HEK293 (cell line): ENCODE results near the gene FRG2.

Experiments
- CTCF ChIA-PET: fragments of 350-600 bp; formaldehyde crosslinking; extraction: SDS; loops from one replicate; lab custom pipeline; 2021; ENCODE audit warnings: antibody characterized with exemption; lab: Yijun Ruan, JAX
- POLR2A ChIA-PET: fragments of 300-600 bp; formaldehyde crosslinking; extraction: SDS; loops from one replicate; lab custom pipeline; 2020; ENCODE audit warnings: antibody characterized with exemption, inconsistent platforms; lab: Yijun Ruan, JAX
- H3K27ac ChIP-seq: fragments of 200-500 bp; sonication (Bioruptor generic); 2 replicates; pipeline ENCODE4 v1.5.1; 2014; ENCODE audit warnings: low read depth, low read length, control low read depth, inconsistent platforms; ENCODE audit errors: extremely low read depth
- H3K36me3 ChIP-seq, 2 experiments: fragments of 200-500 bp in 1 of 2; sonication (Bioruptor generic) in 1 of 2; 1 replicate in 1 of 2; 2 replicates in 1 of 2; pipeline ENCODE4 v1.5.1; 2014 to 2017; ENCODE audit warnings: inconsistent platforms in 2 of 2, low read length in 2 of 2; ENCODE audit not compliant: control insufficient read depth in 2 of 2, insufficient read depth in 1 of 2
- H3K4me1 ChIP-seq: fragments of 200-500 bp; sonication (Bioruptor generic); 2 replicates; pipeline ENCODE4 v1.5.1; 2014; ENCODE audit warnings: mild to moderate bottlenecking, low read length, inconsistent platforms; ENCODE audit not compliant: control insufficient read depth, insufficient read depth
- H3K4me3 ChIP-seq: 2 replicates; pipeline ENCODE4 v1.5.1; 2011; ENCODE audit warnings: low read depth, mild to moderate bottlenecking, control low read depth, low read length, moderate library complexity
- H3K9me3 ChIP-seq: fragments of 200-500 bp; sonication (Bioruptor generic); 2 replicates; pipeline ENCODE4 v1.5.1; 2014; ENCODE audit warnings: low read depth, low read length, inconsistent platforms; ENCODE audit not compliant: control insufficient read depth, insufficient read depth
- KLF1 ChIP-seq: fragments of 450-650 bp; formaldehyde crosslinking; IDR thresholded peaks from 2 replicates; pipeline ENCODE4 v1.5.1; 2016; ENCODE audit warnings: missing biosample characterization, missing genetic modification characterization
- KLF9 ChIP-seq: fragments of 450-650 bp; formaldehyde crosslinking; IDR thresholded peaks from 2 replicates; pipeline ENCODE4 v1.5.1; 2016; ENCODE audit warnings: missing biosample characterization, missing genetic modification characterization, low read depth
- MZF1 ChIP-seq: fragments of 450-650 bp; formaldehyde crosslinking; IDR thresholded peaks from 2 replicates; pipeline ENCODE4 v1.5.1; 2017; ENCODE audit warnings: missing biosample characterization, missing genetic modification characterization, borderline replicate concordance
- OVOL3 ChIP-seq: fragments of 450-650 bp; formaldehyde crosslinking; IDR thresholded peaks from 2 replicates; pipeline ENCODE4 v1.5.1; 2016; ENCODE audit warnings: missing biosample characterization, missing genetic modification characterization
- RBAK ChIP-seq: fragments of 450-650 bp; formaldehyde crosslinking; IDR thresholded peaks from 2 replicates; pipeline ENCODE4 v1.5.1; 2016; ENCODE audit warnings: missing biosample characterization, missing genetic modification characterization
- SCRT2 ChIP-seq: fragments of 450-650 bp; formaldehyde crosslinking; IDR thresholded peaks from 2 replicates; pipeline ENCODE4 v1.5.1; 2016; ENCODE audit warnings: missing biosample characterization, missing genetic modification characterization
- WT1 ChIP-seq: fragments of 450-650 bp; formaldehyde crosslinking; IDR thresholded peaks from 2 replicates; pipeline ENCODE4 v1.5.1; 2016; ENCODE audit warnings: missing biosample characterization, missing genetic modification characterization
- YY1 ChIP-seq: fragments of 450-650 bp; formaldehyde crosslinking; IDR thresholded peaks from 2 replicates; pipeline ENCODE4 v1.5.1; 2018; ENCODE audit warnings: missing biosample characterization, missing genetic modification characterization
- ZBTB17 ChIP-seq: fragments of 450-650 bp; formaldehyde crosslinking; IDR thresholded peaks from 2 replicates; pipeline ENCODE4 v1.5.1; 2016; ENCODE audit warnings: missing biosample characterization, missing genetic modification characterization
- ZEB2 ChIP-seq: fragments of 450-650 bp; formaldehyde crosslinking; IDR thresholded peaks from 2 replicates; pipeline ENCODE4 v1.5.1; 2016; ENCODE audit warnings: missing biosample characterization, missing genetic modification characterization
- ZFP69B ChIP-seq: fragments of 450-650 bp; formaldehyde crosslinking; IDR thresholded peaks from 2 replicates; pipeline ENCODE4 v1.5.1; 2016; ENCODE audit warnings: missing biosample characterization, missing genetic modification characterization
- ZIC2 ChIP-seq: fragments of 450-650 bp; formaldehyde crosslinking; IDR thresholded peaks from 2 replicates; pipeline ENCODE4 v1.5.1; 2016; ENCODE audit warnings: missing biosample characterization, missing genetic modification characterization
- ZNF146 ChIP-seq: fragments of 450-650 bp; formaldehyde crosslinking; IDR thresholded peaks from 2 replicates; pipeline ENCODE4 v1.5.1; 2016; ENCODE audit warnings: missing biosample characterization, missing genetic modification characterization
- ZNF510 ChIP-seq: fragments of 450-650 bp; formaldehyde crosslinking; IDR thresholded peaks from 2 replicates; pipeline ENCODE4 v1.5.1; 2018; ENCODE audit warnings: mild to moderate bottlenecking, missing genetic modification characterization, missing biosample characterization; ENCODE audit not compliant: insufficient replicate concordance
- ZNF521 ChIP-seq: fragments of 450-650 bp; formaldehyde crosslinking; IDR thresholded peaks from 2 replicates; pipeline ENCODE4 v1.5.1; 2017; ENCODE audit warnings: missing biosample characterization, mild to moderate bottlenecking, missing genetic modification characterization
- ZNF529 ChIP-seq: fragments of 450-650 bp; formaldehyde crosslinking; IDR thresholded peaks from 2 replicates; pipeline ENCODE4 v1.5.1; 2017; ENCODE audit warnings: missing genetic modification characterization, missing biosample characterization; ENCODE audit not compliant: insufficient replicate concordance
- ZNF530 ChIP-seq: fragments of 450-650 bp; formaldehyde crosslinking; IDR thresholded peaks from 2 replicates; pipeline ENCODE4 v1.5.1; 2016; ENCODE audit warnings: low read depth, missing biosample characterization, missing genetic modification characterization
- ZNF548 ChIP-seq: fragments of 450-650 bp; formaldehyde crosslinking; IDR thresholded peaks from 2 replicates; pipeline ENCODE4 v1.5.1; 2016; ENCODE audit warnings: missing biosample characterization, missing genetic modification characterization
- ZNF549 ChIP-seq: fragments of 450-650 bp; IDR thresholded peaks from 2 replicates; pipeline ENCODE4 v1.5.1; 2018; ENCODE audit warnings: missing biosample characterization, missing genetic modification characterization, mild to moderate bottlenecking, inconsistent platforms, moderate library complexity
- ZNF555 ChIP-seq: fragments of 450-650 bp; formaldehyde crosslinking; conservative IDR thresholded peaks from 2 replicates; pipeline ENCODE4 v1.5.1; 2017; ENCODE audit warnings: missing biosample characterization, mild to moderate bottlenecking, missing genetic modification characterization, inconsistent platforms
- ZNF596 ChIP-seq: fragments of 450-650 bp; IDR thresholded peaks from 2 replicates; pipeline ENCODE4 v1.5.0; 2018; ENCODE audit warnings: missing biosample characterization, mild to moderate bottlenecking, missing genetic modification characterization, moderate library complexity
- ZNF621 ChIP-seq: fragments of 450-650 bp; formaldehyde crosslinking; IDR thresholded peaks from 2 replicates; pipeline ENCODE4 v1.5.1; 2017; ENCODE audit warnings: missing biosample characterization, missing genetic modification characterization
- ZNF623 ChIP-seq: fragments of 450-650 bp; formaldehyde crosslinking; IDR thresholded peaks from 2 replicates; pipeline ENCODE4 v1.5.1; 2016; ENCODE audit warnings: missing biosample characterization, missing genetic modification characterization
- ZNF654 ChIP-seq: fragments of 450-650 bp; formaldehyde crosslinking; IDR thresholded peaks from 2 replicates; pipeline ENCODE4 v1.5.1; 2016; ENCODE audit warnings: low read depth, missing biosample characterization, missing genetic modification characterization
- ZNF664 ChIP-seq: fragments of 450-650 bp; formaldehyde crosslinking; IDR thresholded peaks from 2 replicates; pipeline ENCODE4 v1.5.1; 2016; ENCODE audit warnings: missing biosample characterization, missing genetic modification characterization
- ZNF76 ChIP-seq: fragments of 450-650 bp; formaldehyde crosslinking; IDR thresholded peaks from 2 replicates; pipeline ENCODE4; 2016; ENCODE audit warnings: low read depth, missing biosample characterization, missing genetic modification characterization, borderline replicate concordance
- ZSCAN16 ChIP-seq: fragments of 450-650 bp; formaldehyde crosslinking; IDR thresholded peaks from 2 replicates; pipeline ENCODE4 v1.5.1; 2016; ENCODE audit warnings: missing biosample characterization, missing genetic modification characterization
- TF ChIP-seq, protein P1 (sequence below): fragments of 450-650 bp; formaldehyde crosslinking; IDR thresholded peaks from 2 replicates; pipeline ENCODE4 v1.5.1; 2016; ENCODE audit warnings: missing biosample characterization, missing genetic modification characterization
- TF ChIP-seq, protein P2 (sequence below): fragments of 450-650 bp; IDR thresholded peaks from 2 replicates; pipeline ENCODE4 v1.5.1; 2018; ENCODE audit warnings: missing biosample characterization, missing genetic modification characterization
- TF ChIP-seq, protein P3 (sequence below): fragments of 450-650 bp; formaldehyde crosslinking; IDR thresholded peaks from 2 replicates; pipeline ENCODE4 v1.5.1; 2017; ENCODE audit warnings: missing biosample characterization, missing genetic modification characterization

Gene FRG2

DNA sequence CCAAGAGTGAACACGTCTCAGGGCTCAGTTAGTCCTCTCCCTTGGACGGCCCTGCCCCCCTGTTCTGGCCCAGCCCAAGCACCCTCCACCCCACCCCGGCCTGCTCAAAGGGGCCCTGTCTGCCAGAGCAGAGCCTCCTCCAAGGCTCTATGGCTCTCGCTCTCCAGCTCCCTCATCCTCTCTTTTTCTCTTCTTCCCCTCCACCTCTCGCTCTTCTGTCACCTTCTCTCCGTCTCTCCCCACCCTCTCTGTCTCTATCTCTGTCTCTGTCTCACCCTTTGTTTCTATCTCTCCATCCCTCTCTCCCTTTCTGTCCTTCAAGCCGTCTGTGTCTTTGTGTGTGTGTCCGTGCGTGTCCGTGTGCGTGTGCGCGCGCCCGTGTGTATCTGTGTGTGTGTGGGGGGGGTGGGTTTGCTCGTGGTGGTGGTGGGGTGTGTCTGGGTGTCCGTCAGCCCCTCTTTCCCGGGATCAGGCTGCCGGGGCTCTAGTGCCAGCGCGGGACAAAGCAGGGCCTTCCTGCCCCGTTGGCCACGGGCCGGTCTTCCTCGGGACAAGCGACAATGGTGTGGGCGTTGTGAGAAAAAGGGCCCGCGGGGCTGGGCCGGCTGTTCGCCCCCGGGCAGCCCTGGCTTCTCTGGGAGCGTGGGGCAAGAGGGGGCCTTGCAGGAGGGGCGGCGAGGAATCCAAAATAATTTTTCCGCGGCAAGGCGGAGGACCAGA, 8.7 kb downstream of the FRG2 start:
- no peaks in the 10 kb centered on the region for H3K9me3 ChIP-seq
- no peaks in the 10 kb centered on the region for H3K4me1 ChIP-seq
- POLR2A ChIA-PET: no interaction called here
- no peaks in the 10 kb centered on the region for H3K36me3 ChIP-seq
- CTCF ChIA-PET: no interaction called here
- no peak overlapping the region for H3K27ac ChIP-seq
- H3K4me3 ChIP-seq: no peak overlapping the region
- TF ChIP-seq ZNF530 (tag by site-specific recombination) (no peak), KLF9 (tag by site-specific recombination) (no peak), ZNF76 (tag by site-specific recombination) (no peak), ZNF654 (tag by site-specific recombination) (no peak), ZNF529 (tag by site-specific recombination) (no peak), ZNF621 (tag by site-specific recombination) (no peak), MZF1 (tag by site-specific recombination) (no peak), ZNF596 (tag by site-specific recombination) (no peak), ZFP69B (tag by site-specific recombination) (no peak), ZNF146 (tag by site-specific recombination) (no peak), ZNF510 (tag by site-specific recombination) (no peak), ZNF623 (tag by site-specific recombination) (no peak), RBAK (tag by site-specific recombination) (no peak), ZIC2 (tag by site-specific recombination) (no peak)
- TF ChIP-seq, protein P1, sequence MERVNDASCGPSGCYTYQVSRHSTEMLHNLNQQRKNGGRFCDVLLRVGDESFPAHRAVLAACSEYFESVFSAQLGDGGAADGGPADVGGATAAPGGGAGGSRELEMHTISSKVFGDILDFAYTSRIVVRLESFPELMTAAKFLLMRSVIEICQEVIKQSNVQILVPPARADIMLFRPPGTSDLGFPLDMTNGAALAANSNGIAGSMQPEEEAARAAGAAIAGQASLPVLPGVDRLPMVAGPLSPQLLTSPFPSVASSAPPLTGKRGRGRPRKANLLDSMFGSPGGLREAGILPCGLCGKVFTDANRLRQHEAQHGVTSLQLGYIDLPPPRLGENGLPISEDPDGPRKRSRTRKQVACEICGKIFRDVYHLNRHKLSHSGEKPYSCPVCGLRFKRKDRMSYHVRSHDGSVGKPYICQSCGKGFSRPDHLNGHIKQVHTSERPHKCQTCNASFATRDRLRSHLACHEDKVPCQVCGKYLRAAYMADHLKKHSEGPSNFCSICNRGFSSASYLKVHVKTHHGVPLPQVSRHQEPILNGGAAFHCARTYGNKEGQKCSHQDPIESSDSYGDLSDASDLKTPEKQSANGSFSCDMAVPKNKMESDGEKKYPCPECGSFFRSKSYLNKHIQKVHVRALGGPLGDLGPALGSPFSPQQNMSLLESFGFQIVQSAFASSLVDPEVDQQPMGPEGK (tag by site-specific recombination): no peak

DNA sequence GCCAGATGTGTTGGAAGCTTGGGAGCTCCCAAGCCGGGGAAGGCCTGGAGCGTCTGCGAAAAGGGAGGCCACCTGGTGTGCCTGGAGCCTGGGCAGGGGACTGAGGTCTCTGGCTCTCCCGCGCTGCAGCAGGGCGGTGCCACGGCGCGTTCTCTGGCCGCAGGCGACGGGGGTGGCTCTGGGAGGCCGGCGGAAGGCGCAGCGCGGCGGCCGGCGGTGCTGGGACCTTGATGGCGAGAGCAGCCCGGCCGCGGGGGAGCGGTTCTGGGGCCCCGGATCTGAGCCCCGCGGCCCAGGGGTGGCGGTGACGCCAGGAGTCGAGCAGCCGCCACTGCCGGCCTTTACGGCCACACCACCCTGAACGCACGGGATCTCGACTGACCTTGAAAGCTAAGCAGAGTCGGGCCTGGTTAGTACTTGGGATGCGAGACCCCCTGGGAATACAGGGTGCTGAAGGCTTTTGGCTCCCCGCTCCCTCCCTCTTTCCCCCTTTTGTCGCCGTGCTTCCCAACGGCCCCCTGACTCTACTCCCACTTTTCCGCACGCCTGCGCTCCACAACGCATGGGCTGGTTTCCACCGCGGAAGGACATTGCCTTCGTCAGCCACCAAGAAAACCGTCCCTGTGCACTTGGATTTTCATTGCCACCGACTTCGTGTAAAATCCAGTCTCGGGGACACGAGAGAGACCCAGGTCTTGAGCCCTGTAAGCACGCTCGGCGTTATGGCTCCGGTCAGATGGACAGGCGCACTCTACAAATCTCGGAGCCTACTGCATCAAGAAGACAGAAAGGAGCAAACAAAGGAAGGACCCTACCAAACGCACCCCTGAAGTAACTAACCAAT, 9.5 kb downstream of the FRG2 start:
- TF ChIP-seq ZEB2 (tag by site-specific recombination): no peak
- no peak for TF ChIP-seq ZBTB17 (tag by site-specific recombination)
- no peak for TF ChIP-seq WT1 (tag by site-specific recombination)
- TF ChIP-seq ZSCAN16 (tag by site-specific recombination): no peak
- TF ChIP-seq YY1 (tag by site-specific recombination): no peak
- TF ChIP-seq ZNF549: no peak
- TF ChIP-seq, protein P2, sequence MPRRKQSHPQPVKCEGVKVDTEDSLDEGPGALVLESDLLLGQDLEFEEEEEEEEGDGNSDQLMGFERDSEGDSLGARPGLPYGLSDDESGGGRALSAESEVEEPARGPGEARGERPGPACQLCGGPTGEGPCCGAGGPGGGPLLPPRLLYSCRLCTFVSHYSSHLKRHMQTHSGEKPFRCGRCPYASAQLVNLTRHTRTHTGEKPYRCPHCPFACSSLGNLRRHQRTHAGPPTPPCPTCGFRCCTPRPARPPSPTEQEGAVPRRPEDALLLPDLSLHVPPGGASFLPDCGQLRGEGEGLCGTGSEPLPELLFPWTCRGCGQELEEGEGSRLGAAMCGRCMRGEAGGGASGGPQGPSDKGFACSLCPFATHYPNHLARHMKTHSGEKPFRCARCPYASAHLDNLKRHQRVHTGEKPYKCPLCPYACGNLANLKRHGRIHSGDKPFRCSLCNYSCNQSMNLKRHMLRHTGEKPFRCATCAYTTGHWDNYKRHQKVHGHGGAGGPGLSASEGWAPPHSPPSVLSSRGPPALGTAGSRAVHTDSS (tag by site-specific recombination): no peak
- no peak for TF ChIP-seq ZNF555
- no peak for TF ChIP-seq ZNF664 (tag by site-specific recombination)
- no peak for TF ChIP-seq ZNF654 (tag by site-specific recombination)
- TF ChIP-seq ZNF521 (tag by site-specific recombination): no peak
- TF ChIP-seq, protein P3, sequence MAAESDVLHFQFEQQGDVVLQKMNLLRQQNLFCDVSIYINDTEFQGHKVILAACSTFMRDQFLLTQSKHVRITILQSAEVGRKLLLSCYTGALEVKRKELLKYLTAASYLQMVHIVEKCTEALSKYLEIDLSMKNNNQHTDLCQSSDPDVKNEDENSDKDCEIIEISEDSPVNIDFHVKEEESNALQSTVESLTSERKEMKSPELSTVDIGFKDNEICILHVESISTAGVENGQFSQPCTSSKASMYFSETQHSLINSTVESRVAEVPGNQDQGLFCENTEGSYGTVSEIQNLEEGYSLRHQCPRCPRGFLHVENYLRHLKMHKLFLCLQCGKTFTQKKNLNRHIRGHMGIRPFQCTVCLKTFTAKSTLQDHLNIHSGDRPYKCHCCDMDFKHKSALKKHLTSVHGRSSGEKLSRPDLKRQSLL (tag by site-specific recombination): no peak
- TF ChIP-seq ZNF76 (tag by site-specific recombination): no peak
- TF ChIP-seq KLF1 (tag by site-specific recombination): no peak
- TF ChIP-seq SCRT2 (tag by site-specific recombination): no peak
- TF ChIP-seq OVOL3 (tag by site-specific recombination): no peak
- no peak for TF ChIP-seq ZNF548 (tag by site-specific recombination)
- ChIA-PET CTCF (no interaction called here), POLR2A (no interaction called here)
- H3K36me3 ChIP-seq: no peaks in the 10 kb centered on the region
- H3K9me3 ChIP-seq: no peaks in the 10 kb centered on the region
- no peak overlapping the region for H3K4me3 ChIP-seq
- H3K4me1 ChIP-seq: no peaks in the 10 kb centered on the region
- no peak overlapping the region for H3K27ac ChIP-seq
